Measurements from ENCODE around the gene ZNF565. TPM values are rescaled to one million over a fixed set of nuclear protein-coding genes. Genes with fewer than 3 reads are reported as not detected.

ZNF565 gene
- total and polyA plus RNA-seq, 2 experiments from 2014 or later = 2.1 to 2.6 TPM

DNA sequence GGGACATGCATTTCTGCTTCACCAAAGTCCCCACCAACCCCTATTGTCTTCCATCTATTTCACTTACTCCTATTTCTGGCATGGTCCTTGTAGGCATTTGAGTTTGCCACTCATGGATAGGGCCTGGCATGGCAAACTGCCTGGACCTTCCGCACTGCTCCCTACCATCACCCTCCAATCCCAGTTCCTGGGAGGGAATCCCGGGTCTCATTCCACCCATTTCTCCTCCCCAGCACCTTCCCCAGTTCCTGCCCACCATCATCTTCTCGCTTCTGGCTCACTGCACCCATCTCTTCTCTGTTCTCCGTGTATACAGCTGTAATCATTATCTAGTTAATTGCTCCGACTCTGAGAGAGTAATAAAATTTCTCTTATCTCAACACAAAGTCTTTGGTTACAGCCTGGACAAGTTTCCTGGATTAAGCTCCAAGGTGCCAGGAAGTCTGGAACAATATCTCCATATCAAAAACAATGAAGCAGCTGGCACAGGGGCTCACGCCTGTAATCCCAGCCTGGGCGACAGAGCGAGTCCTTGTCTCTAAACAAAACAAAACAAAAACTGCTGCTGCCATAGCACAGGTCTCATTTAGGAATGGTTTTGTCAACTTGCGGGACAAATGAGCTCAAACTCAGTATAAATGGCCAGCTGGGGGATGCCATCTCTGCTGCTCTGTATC lies 45.2 kb downstream of the ZNF565 start:
- Histone ChIP-seq H4K20me1 (ENCODE audit: insufficient read depth) (no peaks in the 10 kb centered on the region), H3K27me3 (replicated peaks; ENCODE audit: insufficient read depth) (no peaks in the 10 kb centered on the region), H3K9me3 (ENCODE audit: low read depth) (no peaks in the 10 kb centered on the region), H3K9me2 (ENCODE audit: insufficient read depth) (no peaks in the 10 kb centered on the region), H3K9ac (no peak overlapping the region), H3K4me3 (no peak overlapping the region), H3K79me2 (ENCODE audit: insufficient read depth) (no peaks in the 10 kb centered on the region), H3K4me1 (ENCODE audit: insufficient read depth) (peaks cover 5% of the 10 kb centered on the region; the same call in 1 of the 2 replicates), H3K4me2 (ENCODE audit: unreplicated experiment) (no peak overlapping the region), H2AFZ (no peak overlapping the region), H3K27ac (no peak overlapping the region), H3K36me3 (ENCODE audit: low read depth) (no peaks in the 10 kb centered on the region), H3F3A (ENCODE audit: insufficient read depth) (no peaks in the 10 kb centered on the region)
- 69 to 72% methylated on average over 9 of the region's 9 CpGs for WGBS, 2 experiments (ENCODE audit: low coverage in 1 of 2, low lambda C conversion rate in 2 of 2, missing lambda C conversion rate in 2 of 2)
- in situ Hi-C loops (cut with MboI) = no loop called here
- no peak for DNase-seq
- no peak for TF ChIP-seq EZH2phosphoT487 (IDR thresholded peaks at IDR 0.05; ENCODE audit: insufficient read depth, low read depth)
- TF ChIP-seq EZH2 (IDR thresholded peaks at IDR 0.05; ENCODE audit: insufficient read depth, poor library complexity, severe bottlenecking) = no peak

DNA sequence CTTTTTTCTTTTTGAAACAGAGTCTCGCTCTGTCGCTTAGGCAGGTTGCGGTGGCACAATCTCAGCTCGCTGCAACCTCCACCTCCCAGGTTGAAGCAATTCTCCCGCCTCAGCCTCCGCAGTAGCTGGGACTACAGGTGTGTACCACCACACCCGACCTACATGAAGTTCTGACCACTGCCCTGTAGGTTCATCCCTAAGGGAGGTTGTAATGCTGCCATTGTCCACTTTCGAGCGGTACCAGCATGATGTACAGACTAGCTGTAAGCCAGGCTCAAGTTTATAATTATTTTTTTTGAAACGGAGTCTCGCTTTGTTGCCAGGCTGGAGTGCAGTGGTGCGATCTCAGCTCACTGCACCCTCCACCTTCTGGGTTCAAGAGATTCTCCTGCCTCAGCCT lies 50.7 kb downstream of the ZNF565 start:
- H3K27ac ChIP-seq = no peak overlapping the region
- H3K9ac ChIP-seq = no peak overlapping the region
- H3F3A ChIP-seq (ENCODE audit: insufficient read depth) = no peaks in the 10 kb centered on the region
- no peak overlapping the region for H2AFZ ChIP-seq
- WGBS, 2 experiments (ENCODE audit: low coverage in 1 of 2, low lambda C conversion rate in 2 of 2, missing lambda C conversion rate in 2 of 2) = 91 to 93% methylated on average over 12 of the region's 12 CpGs
- no peak overlapping the region for H3K4me3 ChIP-seq
- no peaks in the 10 kb centered on the region for H3K4me1 ChIP-seq (ENCODE audit: insufficient read depth)
- no peaks in the 10 kb centered on the region for H3K9me3 ChIP-seq (ENCODE audit: low read depth)
- DNase-seq = no peak
- no peak overlapping the region for H3K4me2 ChIP-seq (ENCODE audit: unreplicated experiment)
- no peaks in the 10 kb centered on the region for H3K9me2 ChIP-seq (ENCODE audit: insufficient read depth)
- no peaks in the 10 kb centered on the region for H4K20me1 ChIP-seq (ENCODE audit: insufficient read depth)
- in situ Hi-C loops (cut with MboI) = no loop called here
- H3K27me3 ChIP-seq (replicated peaks; ENCODE audit: insufficient read depth) = no peaks in the 10 kb centered on the region
- no peaks in the 10 kb centered on the region for H3K79me2 ChIP-seq (ENCODE audit: insufficient read depth)
- no peaks in the 10 kb centered on the region for H3K36me3 ChIP-seq (ENCODE audit: low read depth)
- TF ChIP-seq EZH2 (IDR thresholded peaks at IDR 0.05; ENCODE audit: insufficient read depth, poor library complexity, severe bottlenecking) = no peak
- TF ChIP-seq EZH2phosphoT487 (IDR thresholded peaks at IDR 0.05; ENCODE audit: insufficient read depth, low read depth) = no peak

DNA sequence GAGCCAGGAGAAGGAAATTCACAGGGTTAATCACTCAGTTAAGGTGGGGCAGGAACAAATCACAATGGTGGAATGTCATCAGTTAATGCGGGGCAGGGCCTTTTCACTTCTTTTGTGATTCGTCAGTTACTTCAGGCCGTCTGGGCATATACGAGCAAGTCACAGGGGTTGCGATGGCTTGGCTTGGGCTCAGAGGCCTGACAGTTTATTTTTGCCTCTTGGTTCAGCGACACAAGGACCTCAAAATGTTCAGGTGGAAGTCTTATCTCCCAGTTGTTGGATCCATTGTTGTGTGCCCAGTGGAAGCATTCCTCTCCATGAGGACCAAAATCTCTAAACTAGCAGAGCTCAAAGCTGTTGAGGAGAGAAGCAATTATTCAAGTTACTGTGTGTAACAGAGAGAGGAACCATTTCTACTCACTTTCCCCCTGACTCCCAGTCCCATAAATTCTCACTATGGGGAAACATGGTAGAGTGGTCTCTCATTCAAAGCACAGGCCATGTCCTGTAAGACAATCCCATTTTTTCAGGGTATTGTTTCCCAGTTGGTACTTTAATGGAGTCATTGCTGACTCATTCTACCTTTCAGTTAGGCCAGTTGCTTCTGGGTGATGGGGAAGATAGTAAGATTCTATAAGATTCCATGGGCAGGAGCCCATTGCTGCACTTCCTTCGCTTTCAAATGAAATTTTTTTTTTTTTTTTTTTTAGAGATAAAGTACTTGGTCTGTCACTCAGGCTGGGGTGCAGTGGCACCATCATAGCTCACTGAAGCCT lies 53.5 kb downstream of the ZNF565 start:
- H3K9me3 ChIP-seq (ENCODE audit: low read depth) = no peaks in the 10 kb centered on the region
- in situ Hi-C loops (cut with MboI) = no loop called here
- H3K4me1 ChIP-seq (ENCODE audit: insufficient read depth) = no peaks in the 10 kb centered on the region
- H3F3A ChIP-seq (ENCODE audit: insufficient read depth) = no peaks in the 10 kb centered on the region
- DNase-seq = no peak
- no peak overlapping the region for H3K4me3 ChIP-seq
- H3K27ac ChIP-seq = no peak overlapping the region
- no peak overlapping the region for H3K4me2 ChIP-seq (ENCODE audit: unreplicated experiment)
- no peaks in the 10 kb centered on the region for H3K79me2 ChIP-seq (ENCODE audit: insufficient read depth)
- 88% methylated on average over 7 of the region's 7 CpGs for WGBS, 2 experiments (ENCODE audit: low coverage in 1 of 2, low lambda C conversion rate in 2 of 2, missing lambda C conversion rate in 2 of 2)
- no peak for TF ChIP-seq EZH2 (IDR thresholded peaks at IDR 0.05; ENCODE audit: insufficient read depth, poor library complexity, severe bottlenecking)
- no peak for TF ChIP-seq EZH2phosphoT487 (IDR thresholded peaks at IDR 0.05; ENCODE audit: insufficient read depth, low read depth)
- no peaks in the 10 kb centered on the region for H3K9me2 ChIP-seq (ENCODE audit: insufficient read depth)
- H3K36me3 ChIP-seq (ENCODE audit: low read depth) = no peaks in the 10 kb centered on the region
- H2AFZ ChIP-seq = no peak overlapping the region
- no peak overlapping the region for H3K9ac ChIP-seq
- H4K20me1 ChIP-seq (ENCODE audit: insufficient read depth) = no peaks in the 10 kb centered on the region
- H3K27me3 ChIP-seq (replicated peaks; ENCODE audit: insufficient read depth) = no peaks in the 10 kb centered on the region

DNA sequence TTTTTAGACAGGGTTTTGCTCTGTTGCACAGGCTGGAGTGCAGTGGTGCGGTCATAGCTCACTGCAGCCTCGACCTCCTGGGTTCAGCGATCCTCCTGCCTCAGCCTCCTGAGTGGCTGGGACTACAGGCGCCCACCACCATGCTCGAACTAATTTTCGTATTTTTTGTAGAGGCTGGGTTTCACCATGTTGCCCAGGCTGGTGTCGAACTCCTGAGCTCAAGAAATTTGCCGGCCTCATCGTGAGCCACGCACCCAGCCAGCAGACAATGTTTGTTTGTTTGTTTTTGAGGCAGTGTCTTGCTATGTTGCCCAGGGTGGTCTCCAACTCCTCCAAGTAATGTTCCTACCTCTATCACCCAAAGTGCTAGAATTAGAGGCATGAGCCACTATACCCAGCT lies 61.3 kb downstream of the ZNF565 start:
- TF ChIP-seq EZH2phosphoT487 (IDR thresholded peaks at IDR 0.05; ENCODE audit: insufficient read depth, low read depth) (no peak), EZH2 (IDR thresholded peaks at IDR 0.05; ENCODE audit: insufficient read depth, poor library complexity, severe bottlenecking) (no peak)
- Histone ChIP-seq H3K4me2 (ENCODE audit: unreplicated experiment) (peak overlapping the region; percentile 76), H3K9me3 (ENCODE audit: low read depth) (no peaks in the 10 kb centered on the region), H3K4me3 (peak overlapping the region; percentile 71), H2AFZ (no peak overlapping the region), H3F3A (ENCODE audit: insufficient read depth) (peaks cover 6% of the 10 kb centered on the region; the same call in 1 of the 2 replicates), H3K9me2 (ENCODE audit: insufficient read depth) (no peaks in the 10 kb centered on the region), H3K27ac (peak overlapping the region; percentile 53), H3K4me1 (ENCODE audit: insufficient read depth) (no peaks in the 10 kb centered on the region), H3K27me3 (replicated peaks; ENCODE audit: insufficient read depth) (no peaks in the 10 kb centered on the region), H4K20me1 (ENCODE audit: insufficient read depth) (no peaks in the 10 kb centered on the region), H3K79me2 (ENCODE audit: insufficient read depth) (no peaks in the 10 kb centered on the region), H3K9ac (peak overlapping the region; percentile 76; the same call in 1 of the 2 replicates), H3K36me3 (ENCODE audit: low read depth) (no peaks in the 10 kb centered on the region)
- DNase-seq = no peak
- in situ Hi-C loops (cut with MboI) = no loop called here
- 97% methylated on average over 10 of the region's 10 CpGs for WGBS, 2 experiments (ENCODE audit: low coverage in 1 of 2, low lambda C conversion rate in 2 of 2, missing lambda C conversion rate in 2 of 2)

All from GM23248 (cell line).